HepG2 (cell line): ENCODE data around the gene SLC48A1. TPM values are rescaled to one million over a fixed set of nuclear protein-coding genes. Genes with fewer than 3 reads are reported as not detected.
A peak's percentile ranks its signal among the peaks of the same experiment; 100 is the strongest.

Experiments
- BCL6 ChIP-seq: IDR thresholded peaks from 2 replicates; pipeline ENCODE4 v1.6.1; 2016; ENCODE audit warnings: missing genetic modification reagents, missing compliant biosample characterization
- FOXO1 ChIP-seq: sonication (generic); formaldehyde crosslinking; IDR thresholded peaks from 2 replicates; pipeline ENCODE4 v1.4.0; 2020; ENCODE audit warnings: missing genetic modification reagents
- HOXA5 ChIP-seq: sonication (generic); formaldehyde crosslinking; IDR thresholded peaks from 2 replicates; pipeline ENCODE4 v1.4.0; 2020; ENCODE audit warnings: missing genetic modification reagents
- PRPF4 ChIP-seq: fragments of 200-400 bp; formaldehyde crosslinking; IDR thresholded peaks from 2 replicates; pipeline ENCODE4 v1.6.1; 2016; ENCODE audit warnings: low read length, low read depth; ENCODE audit not compliant: poor library complexity, severe bottlenecking
- RARA ChIP-seq: IDR thresholded peaks from 2 replicates; pipeline ENCODE4 v1.6.1; 2016; ENCODE audit warnings: missing genetic modification reagents, missing compliant biosample characterization
- ZBTB8A ChIP-seq: sonication (generic); formaldehyde crosslinking; IDR thresholded peaks from 2 replicates; pipeline ENCODE4 v1.4.0; 2020; ENCODE audit warnings: mild to moderate bottlenecking, low read depth, missing genetic modification reagents, borderline replicate concordance
- ZFY ChIP-seq: sonication (generic); formaldehyde crosslinking; IDR thresholded peaks from 2 replicates; pipeline ENCODE4 v1.4.0; 2020; ENCODE audit warnings: missing genetic modification reagents
- ZKSCAN1 ChIP-seq: fragments of 150-350 bp; IDR thresholded peaks from 2 replicates; pipeline ENCODE4 v1.6.1; 2014; ENCODE audit warnings: low read length
- ZMYM2 ChIP-seq: sonication (generic); formaldehyde crosslinking; IDR thresholded peaks from 2 replicates; pipeline ENCODE4 v1.8.0; 2022; ENCODE audit warnings: mild to moderate bottlenecking, missing genetic modification reagents
- ZNF121 ChIP-seq: sonication (generic); formaldehyde crosslinking; IDR thresholded peaks from 2 replicates; pipeline ENCODE4 v1.5.0; 2020; ENCODE audit warnings: mild to moderate bottlenecking, missing genetic modification reagents
- ZNF224 ChIP-seq: sonication (generic); formaldehyde crosslinking; IDR thresholded peaks from 2 replicates; pipeline ENCODE4 v1.5.0; 2020; ENCODE audit warnings: mild to moderate bottlenecking, missing genetic modification reagents
- ZNF225 ChIP-seq: sonication (generic); formaldehyde crosslinking; IDR thresholded peaks from 2 replicates; pipeline ENCODE4 v1.4.0; 2020; ENCODE audit warnings: mild to moderate bottlenecking, missing genetic modification reagents
- ZNF256 ChIP-seq: sonication (generic); formaldehyde crosslinking; conservative IDR thresholded peaks from 2 replicates; pipeline ENCODE4 v1.4.0; 2020; ENCODE audit warnings: missing genetic modification reagents
- ZNF616 ChIP-seq: sonication (generic); formaldehyde crosslinking; IDR thresholded peaks from 2 replicates; pipeline ENCODE4 v1.5.0; 2020; ENCODE audit warnings: low read depth, mild to moderate bottlenecking, missing genetic modification reagents
- polyA plus RNA-seq, 8 experiments: library from polyadenylated mRNA; depleted of rRNA in 3 of 8; stranded (reverse) in 7 of 8; unstranded in 1 of 8; fragments of >200 nt; fragmentation: Illumina TruSeq in 4 of 8; extraction: Trizol in 4 of 8; gene quantifications; 2 replicates each; pipeline versions ENCODE4 v1.2.1 to v1.2.3, GENCODE V29; 2011 to 2016; ENCODE audit warnings: low read depth in 4 of 8, missing spikeins in 1 of 8, mixed read lengths in 1 of 8; ENCODE audit not compliant: insufficient read depth in 1 of 8
- total RNA-seq, 5 experiments: library from RNA; depleted of rRNA; stranded (reverse); fragments of >200 nt; fragmentation: Illumina TruSeq; extraction: Trizol; gene quantifications; 2 replicates each; pipeline ENCODE4 v1.2.3, GENCODE V29; 2016; ENCODE audit warnings: low read depth in 1 of 5
- TF ChIP-seq, protein P1 (sequence below): IDR thresholded peaks from 2 replicates; pipeline ENCODE4 v1.4.0; 2020; ENCODE audit warnings: mild to moderate bottlenecking, missing genetic modification reagents
- TF ChIP-seq, protein P2 (sequence below): sonication (generic); formaldehyde crosslinking; IDR thresholded peaks from 2 replicates; pipeline ENCODE4 v1.5.0; 2020; ENCODE audit warnings: missing genetic modification reagents
- TF ChIP-seq, protein P3 (sequence below): IDR thresholded peaks from 2 replicates; pipeline ENCODE4 v1.6.1; 2016; ENCODE audit warnings: missing compliant biosample characterization, missing genetic modification reagents, borderline replicate concordance
- TF ChIP-seq, protein P4 (sequence below): sonication (generic); formaldehyde crosslinking; IDR thresholded peaks from 2 replicates; pipeline ENCODE4 v1.4.0; 2020; ENCODE audit warnings: missing genetic modification reagents
- TF ChIP-seq, protein P5 (sequence below): sonication (generic); formaldehyde crosslinking; IDR thresholded peaks from 2 replicates; pipeline ENCODE4 v1.8.1; 2023; ENCODE audit warnings: mild to moderate bottlenecking, inconsistent platforms, moderate library complexity, missing genetic modification reagents, borderline replicate concordance
- TF ChIP-seq, protein P6 (sequence below): sonication (generic); formaldehyde crosslinking; conservative IDR thresholded peaks from 2 replicates; pipeline ENCODE4 v1.4.0; 2020; ENCODE audit warnings: mild to moderate bottlenecking, missing genetic modification reagents, moderate library complexity

The SLC48A1 gene
- total and polyA plus RNA-seq, 2 of the 13 experiments (the other 11 are each of a cell fraction or from before 2014, with no cell fraction given), result 2.2 to 3.7 TPM

DNA sequence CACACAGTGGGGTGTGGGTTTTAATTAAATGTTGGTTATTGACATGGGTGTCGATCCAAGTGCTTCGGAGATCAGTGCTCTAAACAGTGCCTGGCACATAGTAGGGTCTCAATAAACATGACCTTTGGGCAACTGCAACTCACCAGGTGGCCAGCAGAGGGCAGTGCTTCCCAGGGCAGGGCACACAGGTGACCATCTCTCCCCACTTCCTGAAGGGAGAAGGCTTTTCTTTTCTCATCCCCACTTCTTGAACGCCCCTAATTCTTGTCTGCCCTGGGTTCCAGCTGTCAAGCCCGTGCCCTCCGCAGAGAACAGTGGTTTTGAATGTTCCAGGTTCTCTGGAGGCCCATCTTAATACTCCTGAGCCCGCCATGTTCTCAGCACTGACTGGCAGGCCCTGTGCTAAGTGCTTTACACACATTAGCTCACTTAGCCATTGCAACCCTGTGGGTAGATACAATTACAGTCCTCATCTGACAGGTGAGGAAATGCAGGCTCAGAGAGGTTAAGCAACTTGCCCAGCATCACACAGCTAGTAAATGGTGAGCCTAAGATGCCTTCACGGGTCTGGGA, 30.7 kb upstream of the SLC48A1 start (continued):
- TF ChIP-seq, protein P1, sequence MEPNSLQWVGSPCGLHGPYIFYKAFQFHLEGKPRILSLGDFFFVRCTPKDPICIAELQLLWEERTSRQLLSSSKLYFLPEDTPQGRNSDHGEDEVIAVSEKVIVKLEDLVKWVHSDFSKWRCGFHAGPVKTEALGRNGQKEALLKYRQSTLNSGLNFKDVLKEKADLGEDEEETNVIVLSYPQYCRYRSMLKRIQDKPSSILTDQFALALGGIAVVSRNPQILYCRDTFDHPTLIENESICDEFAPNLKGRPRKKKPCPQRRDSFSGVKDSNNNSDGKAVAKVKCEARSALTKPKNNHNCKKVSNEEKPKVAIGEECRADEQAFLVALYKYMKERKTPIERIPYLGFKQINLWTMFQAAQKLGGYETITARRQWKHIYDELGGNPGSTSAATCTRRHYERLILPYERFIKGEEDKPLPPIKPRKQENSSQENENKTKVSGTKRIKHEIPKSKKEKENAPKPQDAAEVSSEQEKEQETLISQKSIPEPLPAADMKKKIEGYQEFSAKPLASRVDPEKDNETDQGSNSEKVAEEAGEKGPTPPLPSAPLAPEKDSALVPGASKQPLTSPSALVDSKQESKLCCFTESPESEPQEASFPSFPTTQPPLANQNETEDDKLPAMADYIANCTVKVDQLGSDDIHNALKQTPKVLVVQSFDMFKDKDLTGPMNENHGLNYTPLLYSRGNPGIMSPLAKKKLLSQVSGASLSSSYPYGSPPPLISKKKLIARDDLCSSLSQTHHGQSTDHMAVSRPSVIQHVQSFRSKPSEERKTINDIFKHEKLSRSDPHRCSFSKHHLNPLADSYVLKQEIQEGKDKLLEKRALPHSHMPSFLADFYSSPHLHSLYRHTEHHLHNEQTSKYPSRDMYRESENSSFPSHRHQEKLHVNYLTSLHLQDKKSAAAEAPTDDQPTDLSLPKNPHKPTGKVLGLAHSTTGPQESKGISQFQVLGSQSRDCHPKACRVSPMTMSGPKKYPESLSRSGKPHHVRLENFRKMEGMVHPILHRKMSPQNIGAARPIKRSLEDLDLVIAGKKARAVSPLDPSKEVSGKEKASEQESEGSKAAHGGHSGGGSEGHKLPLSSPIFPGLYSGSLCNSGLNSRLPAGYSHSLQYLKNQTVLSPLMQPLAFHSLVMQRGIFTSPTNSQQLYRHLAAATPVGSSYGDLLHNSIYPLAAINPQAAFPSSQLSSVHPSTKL (CRISPR knock-in tag), result peak; percentile 20; the same call in 1 of the 2 replicates
- TF ChIP-seq, protein P2, sequence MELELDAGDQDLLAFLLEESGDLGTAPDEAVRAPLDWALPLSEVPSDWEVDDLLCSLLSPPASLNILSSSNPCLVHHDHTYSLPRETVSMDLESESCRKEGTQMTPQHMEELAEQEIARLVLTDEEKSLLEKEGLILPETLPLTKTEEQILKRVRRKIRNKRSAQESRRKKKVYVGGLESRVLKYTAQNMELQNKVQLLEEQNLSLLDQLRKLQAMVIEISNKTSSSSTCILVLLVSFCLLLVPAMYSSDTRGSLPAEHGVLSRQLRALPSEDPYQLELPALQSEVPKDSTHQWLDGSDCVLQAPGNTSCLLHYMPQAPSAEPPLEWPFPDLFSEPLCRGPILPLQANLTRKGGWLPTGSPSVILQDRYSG (CRISPR knock-in tag), result no peak
- TF ChIP-seq, protein P3, sequence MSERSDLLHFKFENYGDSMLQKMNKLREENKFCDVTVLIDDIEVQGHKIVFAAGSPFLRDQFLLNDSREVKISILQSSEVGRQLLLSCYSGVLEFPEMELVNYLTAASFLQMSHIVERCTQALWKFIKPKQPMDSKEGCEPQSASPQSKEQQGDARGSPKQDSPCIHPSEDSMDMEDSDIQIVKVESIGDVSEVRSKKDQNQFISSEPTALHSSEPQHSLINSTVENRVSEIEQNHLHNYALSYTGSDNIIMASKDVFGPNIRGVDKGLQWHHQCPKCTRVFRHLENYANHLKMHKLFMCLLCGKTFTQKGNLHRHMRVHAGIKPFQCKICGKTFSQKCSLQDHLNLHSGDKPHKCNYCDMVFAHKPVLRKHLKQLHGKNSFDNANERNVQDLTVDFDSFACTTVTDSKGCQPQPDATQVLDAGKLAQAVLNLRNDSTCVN (CRISPR knock-in tag), result no peak
- TF ChIP-seq PRPF4 (no peak), ZKSCAN1 (peak; percentile 100), ZNF616 (CRISPR knock-in tag) (no peak), BCL6 (CRISPR knock-in tag) (no peak), ZNF225 (no peak), HOXA5 (CRISPR knock-in tag) (no peak), FOXO1 (CRISPR knock-in tag) (no peak), ZNF256 (CRISPR knock-in tag) (no peak), RARA (no peak), ZFY (CRISPR knock-in tag) (no peak), ZBTB8A (CRISPR knock-in tag) (no peak), ZNF224 (CRISPR knock-in tag) (no peak), ZMYM2 (CRISPR knock-in tag) (peak; percentile 89), ZNF121 (no peak)
- TF ChIP-seq, protein P4, sequence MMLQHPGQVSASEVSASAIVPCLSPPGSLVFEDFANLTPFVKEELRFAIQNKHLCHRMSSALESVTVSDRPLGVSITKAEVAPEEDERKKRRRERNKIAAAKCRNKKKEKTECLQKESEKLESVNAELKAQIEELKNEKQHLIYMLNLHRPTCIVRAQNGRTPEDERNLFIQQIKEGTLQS (CRISPR knock-in tag), result no peak
- TF ChIP-seq, protein P5, sequence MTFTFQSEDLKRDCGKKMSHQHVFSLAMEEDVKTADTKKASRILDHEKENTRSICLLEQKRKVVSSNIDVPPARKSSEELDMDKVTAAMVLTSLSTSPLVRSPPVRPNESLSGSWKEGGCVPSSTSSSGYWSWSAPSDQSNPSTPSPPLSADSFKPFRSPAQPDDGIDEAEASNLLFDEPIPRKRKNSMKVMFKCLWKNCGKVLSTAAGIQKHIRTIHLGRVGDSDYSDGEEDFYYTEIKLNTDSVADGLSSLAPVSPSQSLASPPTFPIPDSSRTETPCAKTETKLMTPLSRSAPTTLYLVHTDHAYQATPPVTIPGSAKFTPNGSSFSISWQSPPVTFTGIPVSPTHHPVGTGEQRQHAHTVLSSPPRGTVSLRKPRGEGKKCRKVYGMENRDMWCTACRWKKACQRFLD (CRISPR knock-in tag), result no peak
- TF ChIP-seq, protein P6, sequence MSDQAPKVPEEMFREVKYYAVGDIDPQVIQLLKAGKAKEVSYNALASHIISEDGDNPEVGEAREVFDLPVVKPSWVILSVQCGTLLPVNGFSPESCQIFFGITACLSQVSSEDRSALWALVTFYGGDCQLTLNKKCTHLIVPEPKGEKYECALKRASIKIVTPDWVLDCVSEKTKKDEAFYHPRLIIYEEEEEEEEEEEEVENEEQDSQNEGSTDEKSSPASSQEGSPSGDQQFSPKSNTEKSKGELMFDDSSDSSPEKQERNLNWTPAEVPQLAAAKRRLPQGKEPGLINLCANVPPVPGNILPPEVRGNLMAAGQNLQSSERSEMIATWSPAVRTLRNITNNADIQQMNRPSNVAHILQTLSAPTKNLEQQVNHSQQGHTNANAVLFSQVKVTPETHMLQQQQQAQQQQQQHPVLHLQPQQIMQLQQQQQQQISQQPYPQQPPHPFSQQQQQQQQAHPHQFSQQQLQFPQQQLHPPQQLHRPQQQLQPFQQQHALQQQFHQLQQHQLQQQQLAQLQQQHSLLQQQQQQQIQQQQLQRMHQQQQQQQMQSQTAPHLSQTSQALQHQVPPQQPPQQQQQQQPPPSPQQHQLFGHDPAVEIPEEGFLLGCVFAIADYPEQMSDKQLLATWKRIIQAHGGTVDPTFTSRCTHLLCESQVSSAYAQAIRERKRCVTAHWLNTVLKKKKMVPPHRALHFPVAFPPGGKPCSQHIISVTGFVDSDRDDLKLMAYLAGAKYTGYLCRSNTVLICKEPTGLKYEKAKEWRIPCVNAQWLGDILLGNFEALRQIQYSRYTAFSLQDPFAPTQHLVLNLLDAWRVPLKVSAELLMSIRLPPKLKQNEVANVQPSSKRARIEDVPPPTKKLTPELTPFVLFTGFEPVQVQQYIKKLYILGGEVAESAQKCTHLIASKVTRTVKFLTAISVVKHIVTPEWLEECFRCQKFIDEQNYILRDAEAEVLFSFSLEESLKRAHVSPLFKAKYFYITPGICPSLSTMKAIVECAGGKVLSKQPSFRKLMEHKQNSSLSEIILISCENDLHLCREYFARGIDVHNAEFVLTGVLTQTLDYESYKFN (CRISPR knock-in tag), result no peak
